Inferior parietal cortex (tissue), 1 donor: ENCODE results near the gene LRRC71.

Experiments
- DNase-seq: peaks from one replicate; pipeline ENCODE4 v3.0.0-alpha.2; 2016; ENCODE audit errors: extremely low spot score

LRRC71 gene

DNA sequence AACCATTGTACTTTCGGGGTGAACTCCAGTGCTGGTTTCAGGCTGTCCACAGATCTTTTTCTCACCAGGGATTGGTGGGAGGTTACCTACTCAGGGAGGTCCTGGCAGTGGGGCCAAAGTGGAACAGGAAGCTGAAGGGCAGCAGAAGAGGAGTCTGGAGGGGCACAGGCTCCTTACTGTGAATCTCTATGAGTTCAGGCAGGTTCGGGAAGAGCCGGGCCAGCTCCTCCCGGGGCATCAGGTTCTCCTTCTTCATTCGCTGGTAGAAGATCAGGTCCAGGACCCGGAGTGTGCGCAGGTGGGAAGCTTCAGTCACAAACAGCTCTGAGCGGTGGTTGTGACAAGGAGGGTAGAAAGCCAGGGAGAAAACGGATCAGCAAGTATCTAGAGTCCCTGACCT, 26.7 kb downstream of the LRRC71 start:
- no peak for DNase-seq

GRCh38 chr1:156947818-156948525, 27.5 kb downstream of the LRRC71 start:
- DNase-seq = no peak

- DNase-seq = no peak
Measured at GRCh38 chr1:156948708-156949107, 28.3 kb downstream of the LRRC71 start.

- no peak for DNase-seq
Measured at GRCh38 chr1:156949127-156949526, 28.7 kb downstream of the LRRC71 start.

GRCh38 chr1:156951371-156951770, 30.9 kb downstream of the LRRC71 start:
- DNase-seq = no peak

DNA sequence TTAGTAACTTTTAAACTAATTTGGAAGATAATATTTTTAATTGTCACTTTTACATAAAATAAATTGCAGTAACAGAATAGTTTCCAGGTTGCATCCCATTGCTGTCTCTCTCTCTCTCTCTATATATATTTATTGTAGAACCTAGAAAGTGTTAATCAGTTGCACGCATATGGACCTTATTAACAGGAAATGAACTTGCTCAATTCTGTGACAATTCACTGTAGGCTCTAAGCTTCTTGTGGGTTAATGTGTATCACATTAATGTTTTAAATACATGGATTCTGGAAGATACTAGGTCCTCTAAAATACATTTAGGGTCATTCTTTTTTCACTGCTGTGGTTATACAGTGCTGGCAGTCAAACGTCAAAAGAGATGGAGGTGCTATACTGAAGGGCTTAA, 33.1 kb downstream of the LRRC71 start:
- DNase-seq = no peak

- no peak for DNase-seq
Measured at GRCh38 chr1:156956333-156956732, 35.9 kb downstream of the LRRC71 start.

GRCh38 chr1:156957634-156958033, 37.2 kb downstream of the LRRC71 start:
- DNase-seq = no peak

- peak; percentile 9 for DNase-seq
Measured at GRCh38 chr1:156958247-156958714, 37.8 kb downstream of the LRRC71 start.

DNA sequence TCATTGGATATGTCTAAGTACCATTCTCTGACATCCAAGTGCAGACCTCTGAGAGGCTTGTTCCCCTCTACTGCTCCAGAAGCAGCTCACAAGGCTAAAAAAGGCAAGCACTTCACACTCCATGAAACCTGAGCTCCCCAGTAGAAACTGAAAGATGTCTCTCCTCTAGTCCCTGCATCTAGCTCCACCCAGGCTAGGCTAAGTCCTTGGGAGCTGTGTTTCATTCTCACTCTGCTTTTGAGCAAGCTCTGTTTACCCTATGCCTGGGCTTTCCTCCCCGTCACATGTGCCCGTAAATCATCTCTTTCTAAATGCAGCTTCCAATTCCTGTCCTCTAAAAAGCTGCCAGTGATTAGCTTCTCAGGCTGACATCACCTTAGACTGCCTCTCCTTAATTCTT, 39.0 kb downstream of the LRRC71 start:
- peak; percentile 9 for DNase-seq

GRCh38 chr1:156959925-156960324, 39.5 kb downstream of the LRRC71 start:
- no peak for DNase-seq

DNA sequence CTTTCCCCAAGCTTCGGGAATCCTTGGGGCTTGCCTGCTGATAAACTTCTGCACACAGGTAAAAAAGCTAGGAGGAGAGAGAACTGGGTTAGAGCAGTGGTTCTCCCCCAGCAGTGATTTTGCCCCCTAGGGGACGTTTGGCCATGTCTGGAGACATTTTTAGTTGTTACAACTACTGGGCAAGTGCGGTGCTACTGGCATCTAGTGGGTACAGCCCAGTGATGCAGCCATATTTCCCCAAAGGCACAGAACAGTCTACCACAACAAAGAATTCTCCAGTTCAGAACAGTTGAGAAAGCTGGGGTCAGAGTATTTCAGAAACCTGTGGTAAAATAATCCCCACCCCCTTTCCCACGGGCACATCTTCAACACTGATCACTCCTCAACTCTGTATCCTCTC, 41.3 kb downstream of the LRRC71 start:
- DNase-seq = no peak

- no peak for DNase-seq
Measured at GRCh38 chr1:156963621-156964020, 43.2 kb downstream of the LRRC71 start.

DNA sequence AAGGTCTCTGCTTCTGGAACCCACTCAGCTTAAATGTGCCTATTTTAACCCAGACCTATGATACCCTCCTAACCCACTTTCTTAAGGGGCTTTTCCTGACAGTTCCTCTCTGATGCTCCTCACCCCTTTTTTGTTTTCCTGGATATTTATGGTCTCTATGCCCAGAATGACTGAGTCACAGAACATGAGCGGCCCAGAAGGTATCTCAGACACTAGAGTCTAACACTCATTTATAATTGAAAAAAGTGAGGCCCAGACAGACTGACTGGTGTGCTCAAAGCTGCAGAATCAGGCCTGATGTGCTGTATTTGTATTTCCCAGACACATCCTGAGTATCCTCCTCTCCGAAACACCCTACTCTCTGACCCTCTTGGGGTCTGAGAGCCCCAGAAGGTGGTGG, 44.0 kb downstream of the LRRC71 start:
- DNase-seq = no peak

- DNase-seq = no peak
Measured at GRCh38 chr1:156969496-156969895, 49.1 kb downstream of the LRRC71 start.

- no peak for DNase-seq
Measured at GRCh38 chr1:156970017-156970416, 49.6 kb downstream of the LRRC71 start.

GRCh38 chr1:156973417-156973816, 53.0 kb downstream of the LRRC71 start:
- no peak for DNase-seq

GRCh38 chr1:156975084-156975483, 54.7 kb downstream of the LRRC71 start:
- DNase-seq = no peak

DNA sequence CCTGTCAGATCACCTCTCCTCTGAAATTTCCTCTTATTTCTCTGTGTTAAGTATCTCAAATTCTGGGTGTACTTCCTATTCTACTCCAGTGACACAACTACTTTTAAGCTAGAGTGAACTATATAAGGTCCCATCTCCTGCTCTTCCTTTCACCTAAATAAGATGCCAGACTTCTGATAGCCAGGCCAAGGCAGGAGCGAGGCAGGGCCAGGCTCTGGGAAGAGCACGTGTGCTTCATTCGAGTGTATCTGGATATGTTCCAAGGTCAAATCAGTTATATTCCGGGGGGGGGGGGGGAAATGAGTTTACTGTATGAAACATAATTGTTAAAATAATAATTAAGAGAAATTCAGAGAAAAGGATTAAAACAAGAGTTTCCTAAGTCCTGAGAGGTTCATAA, 60.1 kb downstream of the LRRC71 start:
- no peak for DNase-seq
